DND-41 (cell line): Measurements from ENCODE around the gene GRIA1.

Experiments used
- ATAC-seq: fragments of 200-7000 bp; cut with Tn5 transposase; 3 replicates; pipeline ENCODE4 v1.9.1; 2021; ENCODE audit warnings: low read depth; ENCODE audit not compliant: insufficient read depth
- DNase-seq: peaks from one replicate; pipeline ENCODE4 v3.0.0-alpha.2; 2020
- H2AFZ ChIP-seq: 2 replicates; pipeline ENCODE4 v1.6.0; 2012; ENCODE audit warnings: low read depth, low read length
- H3K27ac ChIP-seq: 2 replicates; pipeline ENCODE4 v1.5.1; 2012; ENCODE audit warnings: low read length, inconsistent platforms
- H3K27me3 ChIP-seq: fragments of 200-600 bp; sonication (generic); 2 replicates; pipeline ENCODE4 v1.6.0; 2012; ENCODE audit warnings: low read length, mild to moderate bottlenecking, inconsistent platforms; ENCODE audit not compliant: insufficient read depth, poor library complexity
- H3K36me3 ChIP-seq: 2 replicates; pipeline ENCODE4 v1.5.1; 2012; ENCODE audit warnings: low read length, inconsistent platforms; ENCODE audit not compliant: insufficient read depth
- H3K4me1 ChIP-seq: 2 replicates; pipeline ENCODE4 v1.5.1; 2012; ENCODE audit warnings: mild to moderate bottlenecking, low read length; ENCODE audit not compliant: insufficient read depth
- H3K4me2 ChIP-seq: 2 replicates; pipeline ENCODE4 v1.6.0; 2012; ENCODE audit warnings: mild to moderate bottlenecking, moderate library complexity, low read length, inconsistent platforms; ENCODE audit not compliant: insufficient read depth
- H3K4me3 ChIP-seq, 2 experiments: fragments of 200-600 bp in 1 of 2; shearing (Covaris generic) in 1 of 2; 2 replicates each; pipeline ENCODE4 v1.5.1; 2012 to 2016; ENCODE audit warnings: inconsistent platforms in 2 of 2, low read length in 2 of 2, mild to moderate bottlenecking in 2 of 2, low read depth in 1 of 2, moderate library complexity in 1 of 2
- H3K79me2 ChIP-seq: 2 replicates; pipeline ENCODE4 v1.6.0; 2012; ENCODE audit warnings: low read length, inconsistent platforms; ENCODE audit not compliant: insufficient read depth
- H3K9ac ChIP-seq: 2 replicates; pipeline ENCODE4 v1.6.0; 2012; ENCODE audit warnings: low read depth, mild to moderate bottlenecking, inconsistent platforms, low read length, moderate library complexity
- H3K9me3 ChIP-seq: 2 replicates; pipeline ENCODE4 v1.5.1; 2012; ENCODE audit warnings: low read length, moderate library complexity, mild to moderate bottlenecking, inconsistent platforms; ENCODE audit not compliant: insufficient read depth, severe bottlenecking
- H4K20me1 ChIP-seq: 2 replicates; pipeline ENCODE4 v1.6.0; 2012; ENCODE audit warnings: low read length; ENCODE audit not compliant: insufficient read depth
- CTCF ChIP-seq: IDR thresholded peaks from 2 replicates; pipeline ENCODE4 v1.5.1; 2012; ENCODE audit warnings: borderline replicate concordance, low read length, moderate library complexity, mild to moderate bottlenecking; ENCODE audit not compliant: poor library complexity, severe bottlenecking; ENCODE audit errors: extremely low read depth
- EZH2 ChIP-seq: IDR thresholded peaks from 3 replicates; pipeline ENCODE4 v1.6.1; 2012; ENCODE audit warnings: borderline replicate concordance, low read depth, mild to moderate bottlenecking, moderate library complexity, low read length, inconsistent platforms; ENCODE audit not compliant: severe bottlenecking

GRIA1 gene

GRCh38 chr5:153552886-153553285 lies 62.4 kb downstream of the GRIA1 start:
- Histone ChIP-seq H3K27ac (no peak overlapping the region), H3K27me3 (no peaks in the 10 kb centered on the region), H2AFZ (no peak overlapping the region), H3K79me2 (no peaks in the 10 kb centered on the region), H3K36me3 (no peaks in the 10 kb centered on the region), H3K4me1 (no peaks in the 10 kb centered on the region), H4K20me1 (no peaks in the 10 kb centered on the region), H3K9ac (no peak overlapping the region), H3K9me3 (no peaks in the 10 kb centered on the region), H3K4me3 (no peak overlapping the region), H3K4me2 (no peak overlapping the region)
- ATAC-seq (no peak), DNase-seq (no peak)
- TF ChIP-seq CTCF (no peak), EZH2 (no peak)

GRCh38 chr5:153555420-153556114 lies 65.1 kb downstream of the GRIA1 start:
- Histone ChIP-seq H2AFZ (no peak overlapping the region), H3K4me2 (0 out of 2 replicates have a peak overlapping the region, but pooled peaks have one; percentile 1)
- TF ChIP-seq CTCF (no peak), EZH2 (no peak)

GRCh38 chr5:153558957-153559356 lies 68.5 kb downstream of the GRIA1 start:
- TF ChIP-seq CTCF (no peak), EZH2 (no peak)
- Histone ChIP-seq H3K36me3 (no peaks in the 10 kb centered on the region), H3K9me3 (no peaks in the 10 kb centered on the region), H3K4me1 (no peaks in the 10 kb centered on the region), H3K4me3 (no peak overlapping the region), H3K4me2 (no peak overlapping the region), H3K27ac (no peak overlapping the region), H3K79me2 (no peaks in the 10 kb centered on the region), H3K27me3 (no peaks in the 10 kb centered on the region), H3K9ac (no peak overlapping the region), H4K20me1 (no peaks in the 10 kb centered on the region), H2AFZ (no peak overlapping the region)
- DNase-seq (no peak), ATAC-seq (no peak)

More at GRCh38 chr5:153555420-153556114, 65.1 kb downstream of the GRIA1 start:
- DNase-seq (no peak), ATAC-seq (no peak)
- Histone ChIP-seq H3K4me3 (no peak overlapping the region), H3K27me3 (no peaks in the 10 kb centered on the region), H3K27ac (no peak overlapping the region), H4K20me1 (no peaks in the 10 kb centered on the region), H3K79me2 (no peaks in the 10 kb centered on the region), H3K9ac (no peak overlapping the region), H3K4me1 (no peaks in the 10 kb centered on the region), H3K9me3 (no peaks in the 10 kb centered on the region), H3K36me3 (no peaks in the 10 kb centered on the region)
